SK-N-SH (cell line): ENCODE results near the gene ERC2.

Experiments used
- CHD2 ChIP-seq: fragments of 150-350 bp; IDR thresholded peaks from 2 replicates; pipeline ENCODE4 v1.6.1; 2018; ENCODE audit warnings: low read length; ENCODE audit not compliant: partially characterized antibody
- POLR2AphosphoS5 ChIP-seq: IDR thresholded peaks from 2 replicates; pipeline ENCODE4 v1.6.1; 2012; ENCODE audit warnings: low read depth, low read length
- RCOR1 ChIP-seq: fragments of 150-350 bp; IDR thresholded peaks from 2 replicates; pipeline ENCODE4 v1.6.1; 2017; ENCODE audit warnings: antibody characterized with exemption, low read length
- RFX5 ChIP-seq: IDR thresholded peaks from 2 replicates; pipeline ENCODE4 v1.6.1; 2012; ENCODE audit warnings: mild to moderate bottlenecking, improper control_type of control experiment, low read length
- TF ChIP-seq, protein P1 (sequence below): fragments of 200-600 bp; sonication (generic); IDR thresholded peaks from 2 replicates; pipeline ENCODE4 v1.6.1; 2017; ENCODE audit warnings: antibody characterized with exemption, mild to moderate bottlenecking, moderate library complexity
- TF ChIP-seq, protein P2 (sequence below): fragments of 150-350 bp; IDR thresholded peaks from 2 replicates; pipeline ENCODE4 v1.6.1; 2016; ENCODE audit warnings: mild to moderate bottlenecking, low read depth, low read length

- TF ChIP-seq RFX5 (no peak), POLR2AphosphoS5 (no peak), RCOR1 (no peak), CHD2 (no peak)
- TF ChIP-seq, protein P1, sequence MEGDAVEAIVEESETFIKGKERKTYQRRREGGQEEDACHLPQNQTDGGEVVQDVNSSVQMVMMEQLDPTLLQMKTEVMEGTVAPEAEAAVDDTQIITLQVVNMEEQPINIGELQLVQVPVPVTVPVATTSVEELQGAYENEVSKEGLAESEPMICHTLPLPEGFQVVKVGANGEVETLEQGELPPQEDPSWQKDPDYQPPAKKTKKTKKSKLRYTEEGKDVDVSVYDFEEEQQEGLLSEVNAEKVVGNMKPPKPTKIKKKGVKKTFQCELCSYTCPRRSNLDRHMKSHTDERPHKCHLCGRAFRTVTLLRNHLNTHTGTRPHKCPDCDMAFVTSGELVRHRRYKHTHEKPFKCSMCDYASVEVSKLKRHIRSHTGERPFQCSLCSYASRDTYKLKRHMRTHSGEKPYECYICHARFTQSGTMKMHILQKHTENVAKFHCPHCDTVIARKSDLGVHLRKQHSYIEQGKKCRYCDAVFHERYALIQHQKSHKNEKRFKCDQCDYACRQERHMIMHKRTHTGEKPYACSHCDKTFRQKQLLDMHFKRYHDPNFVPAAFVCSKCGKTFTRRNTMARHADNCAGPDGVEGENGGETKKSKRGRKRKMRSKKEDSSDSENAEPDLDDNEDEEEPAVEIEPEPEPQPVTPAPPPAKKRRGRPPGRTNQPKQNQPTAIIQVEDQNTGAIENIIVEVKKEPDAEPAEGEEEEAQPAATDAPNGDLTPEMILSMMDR = no peak
- TF ChIP-seq, protein P2, sequence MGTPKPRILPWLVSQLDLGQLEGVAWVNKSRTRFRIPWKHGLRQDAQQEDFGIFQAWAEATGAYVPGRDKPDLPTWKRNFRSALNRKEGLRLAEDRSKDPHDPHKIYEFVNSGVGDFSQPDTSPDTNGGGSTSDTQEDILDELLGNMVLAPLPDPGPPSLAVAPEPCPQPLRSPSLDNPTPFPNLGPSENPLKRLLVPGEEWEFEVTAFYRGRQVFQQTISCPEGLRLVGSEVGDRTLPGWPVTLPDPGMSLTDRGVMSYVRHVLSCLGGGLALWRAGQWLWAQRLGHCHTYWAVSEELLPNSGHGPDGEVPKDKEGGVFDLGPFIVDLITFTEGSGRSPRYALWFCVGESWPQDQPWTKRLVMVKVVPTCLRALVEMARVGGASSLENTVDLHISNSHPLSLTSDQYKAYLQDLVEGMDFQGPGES = no peak
Measured at GRCh38 chr3:56113908-56114307, 354.4 kb downstream of the ERC2 start.
